K562 (cell line): Measurements from ENCODE around the gene SULT2B1. TPM values are rescaled to one million over a fixed set of nuclear protein-coding genes. Genes with fewer than 3 reads are reported as not detected.

ENCODE experiments used
- ATAC-seq: fragments of 200-7000 bp; cut with Tn5 transposase; 3 replicates; pipeline ENCODE4 v1.9.1; 2020; ENCODE audit warnings: moderate library complexity
- BruUV-seq: library from RNA; stranded (reverse); fragments of 400-500 nt; replicated peaks from 2 replicates; lab custom pipeline; 2021; lab: Mats Ljungman, UMichigan
- CTCF ChIA-PET: fragments of 300-600 bp; formaldehyde crosslinking; extraction: SDS; loops from one replicate; lab custom pipeline; 2021; ENCODE audit warnings: low intra/inter-chr PET ratio; lab: Yijun Ruan, JAX
- POLR2A ChIA-PET: fragments of 300-600, 350-650 bp; sonication (Branson Sonifier 250); formaldehyde crosslinking; extraction: SDS; loops from one replicate; lab custom pipeline; 2021; ENCODE audit warnings: antibody characterized with exemption, inconsistent platforms; lab: Yijun Ruan, JAX
- DNase-seq, 4 experiments: peaks; one replicate each; pipeline versions ENCODE4 v3.0.0 to v3.0.0-alpha.2; 2011 to 2018; ENCODE audit warnings: low spot score in 3 of 4, mixed read lengths in 3 of 4; ENCODE audit errors: extremely low read depth in 1 of 4
- FAIRE-seq: peaks from 2 replicates; lab custom pipeline; 2011; peaks lifted over from hg19 to GRCh38; lab: Jason Lieb, UNC
- H2AFZ ChIP-seq: 2 replicates; pipeline ENCODE4 v1.6.0; 2011; ENCODE audit warnings: low read depth, low read length, control low read depth, inconsistent platforms
- H3K27ac ChIP-seq: fragments of 200-600 bp; 3 replicates; pipeline ENCODE4 v1.8.0; 2011; ENCODE audit warnings: low read depth, mild to moderate bottlenecking, control low read depth, inconsistent platforms, low read length, moderate library complexity, mixed read lengths; ENCODE audit errors: extremely low read depth
- H3K27me3 ChIP-seq, 2 experiments: fragments of 300-600 bp in 1 of 2; 2 replicates in 1 of 2; 3 replicates in 1 of 2; pipeline versions ENCODE4 v1.6.0 to v1.8.0; 2011; ENCODE audit warnings: inconsistent platforms in 2 of 2, low read length in 2 of 2, mild to moderate bottlenecking in 1 of 2, mixed read lengths in 1 of 2, moderate library complexity in 1 of 2; ENCODE audit not compliant: control insufficient read depth in 2 of 2, insufficient read depth in 2 of 2
- H3K36me3 ChIP-seq: fragments of 300-600 bp; 3 replicates; pipeline ENCODE4 v1.8.0; 2011; ENCODE audit warnings: mild to moderate bottlenecking, low read length, inconsistent platforms; ENCODE audit not compliant: control insufficient read depth, insufficient read depth
- H3K4me1 ChIP-seq, 2 experiments: fragments of 200-600 bp in 1 of 2; replicated peaks in 1 of 2; 2 replicates in 1 of 2; 3 replicates in 1 of 2; pipeline versions ENCODE4 v1.5.1 to v1.8.0; 2011; ENCODE audit warnings: inconsistent platforms in 2 of 2, low read length in 2 of 2, mild to moderate bottlenecking in 1 of 2, mixed read lengths in 1 of 2, moderate library complexity in 1 of 2; ENCODE audit not compliant: control insufficient read depth in 2 of 2, insufficient read depth in 2 of 2
- H3K4me2 ChIP-seq: 2 replicates; pipeline ENCODE4 v1.6.1; 2011; ENCODE audit warnings: low read length, control low read depth, inconsistent platforms, mixed read lengths; ENCODE audit not compliant: insufficient read depth
- H3K4me3 ChIP-seq: fragments of 200-600 bp; sonication (generic), shearing (Covaris generic); 2 replicates; pipeline ENCODE4 v1.5.1; 2016; ENCODE audit warnings: control low read depth, inconsistent platforms
- H3K79me2 ChIP-seq: fragments of 200-600 bp; 3 replicates; pipeline ENCODE4 v1.8.0; 2011; ENCODE audit warnings: low read length, inconsistent platforms; ENCODE audit not compliant: control insufficient read depth, insufficient read depth
- H3K9ac ChIP-seq, 2 experiments: 2 replicates each; pipeline versions ENCODE4 v1.6.0 to v1.6.1; 2011; ENCODE audit warnings: low read depth in 2 of 2, low read length in 2 of 2, control low read depth in 1 of 2, inconsistent platforms in 1 of 2, mild to moderate bottlenecking in 1 of 2, mixed read lengths in 1 of 2; ENCODE audit not compliant: insufficient read depth in 1 of 2
- H3K9me1 ChIP-seq: one replicate; pipeline ENCODE4 v1.6.0; 2011; ENCODE audit warnings: inconsistent platforms, mild to moderate bottlenecking, low read length, moderate library complexity; ENCODE audit not compliant: control insufficient read depth, insufficient read depth
- H3K9me3 ChIP-seq: replicated peaks from 2 replicates; pipeline ENCODE4 v1.5.1; 2011; ENCODE audit warnings: low read depth, low read length, inconsistent platforms; ENCODE audit not compliant: control insufficient read depth, insufficient read depth
- H4K20me1 ChIP-seq: replicated peaks from 2 replicates; pipeline ENCODE4 v1.6.1; 2011; ENCODE audit warnings: low read length, inconsistent platforms, mixed read lengths; ENCODE audit not compliant: control insufficient read depth, insufficient read depth
- ATF3 ChIP-seq, 2 experiments: fragments of 450-650 bp in 1 of 2; sonication (generic) in 1 of 2; formaldehyde crosslinking in 1 of 2; IDR thresholded peaks in 1 of 2; conservative IDR thresholded peaks in 1 of 2; 2 replicates each; pipeline versions ENCODE4 v1.6.1 to v1.8.1; 2016 to 2023; ENCODE audit warnings: mild to moderate bottlenecking in 2 of 2, moderate library complexity in 2 of 2, inconsistent platforms in 1 of 2, missing genetic modification reagents in 1 of 2
- COPS2 ChIP-seq: fragments of 450-650 bp; conservative IDR thresholded peaks from 2 replicates; pipeline ENCODE4 v1.6.1; 2016; ENCODE audit warnings: mild to moderate bottlenecking, moderate library complexity
- CREBBP ChIP-seq: IDR thresholded peaks from one replicate; pipeline ENCODE4 v1.6.1; 2012; ENCODE audit warnings: low read depth, mild to moderate bottlenecking, control low read depth, inconsistent platforms, low read length
- CXXC5 ChIP-seq: fragments of 250-450 bp; sonication (Bioruptor Pico); IDR thresholded peaks from 2 replicates; pipeline ENCODE4 v1.8.0; 2022; ENCODE audit warnings: inconsistent platforms, mild to moderate bottlenecking, moderate library complexity
- FOSL1 ChIP-seq: fragments of 200-800 bp; sonication (Bioruptor generic); conservative IDR thresholded peaks from 2 replicates; pipeline ENCODE4 v1.6.1; 2016; ENCODE audit warnings: missing genetic modification characterization, missing compliant biosample characterization
- FOXA1 ChIP-seq: fragments of 450-650 bp; IDR thresholded peaks from 2 replicates; pipeline ENCODE4 v1.6.1; 2016; ENCODE audit warnings: mild to moderate bottlenecking, borderline replicate concordance
- FOXJ2 ChIP-seq: fragments of 200-800 bp; sonication (Bioruptor generic); IDR thresholded peaks from 2 replicates; pipeline ENCODE4 v1.6.1; 2016; ENCODE audit warnings: missing genetic modification characterization, missing compliant biosample characterization
- ILF3 ChIP-seq: fragments of 450-650 bp; IDR thresholded peaks from 2 replicates; pipeline ENCODE4 v1.6.1; 2018; ENCODE audit warnings: antibody characterized with exemption, mild to moderate bottlenecking, moderate library complexity, borderline replicate concordance
- NFE2 ChIP-seq: IDR thresholded peaks from 2 replicates; pipeline ENCODE4 v1.6.1; 2014; ENCODE audit warnings: antibody characterized with exemption, low read depth
- NFXL1 ChIP-seq: fragments of 450-650 bp; formaldehyde crosslinking; IDR thresholded peaks from 2 replicates; pipeline ENCODE4 v1.4.0; 2021; ENCODE audit warnings: mild to moderate bottlenecking
- POLR3A ChIP-seq: IDR thresholded peaks from 2 replicates; pipeline ENCODE4 v1.6.1; 2011; ENCODE audit warnings: borderline replicate concordance, mild to moderate bottlenecking, moderate library complexity; ENCODE audit not compliant: insufficient read length, insufficient read depth; ENCODE audit errors: extremely low read depth
- PYGO2 ChIP-seq: fragments of 450-650 bp; IDR thresholded peaks from 2 replicates; pipeline ENCODE4 v1.6.1; 2016; ENCODE audit warnings: mild to moderate bottlenecking, missing genetic modification characterization, moderate library complexity, missing compliant biosample characterization
- TCFL5 ChIP-seq: fragments of 250-450 bp; sonication (Bioruptor Pico); conservative IDR thresholded peaks from 2 replicates; pipeline ENCODE4 v1.6.1; 2021; ENCODE audit warnings: mild to moderate bottlenecking, moderate library complexity, matching md5 sums
- ZBTB17 ChIP-seq: fragments of 450-650 bp; formaldehyde crosslinking; IDR thresholded peaks from 2 replicates; pipeline ENCODE4 v1.4.0; 2020; ENCODE audit warnings: mild to moderate bottlenecking
- ZBTB43 ChIP-seq: sonication (generic); formaldehyde crosslinking; IDR thresholded peaks from 2 replicates; pipeline ENCODE4 v1.8.0; 2023; ENCODE audit warnings: mild to moderate bottlenecking, missing genetic modification reagents
- ZNF212 ChIP-seq: fragments of 450-650 bp; formaldehyde crosslinking; IDR thresholded peaks from 2 replicates; pipeline ENCODE4 v1.4.0; 2020; ENCODE audit warnings: mild to moderate bottlenecking
- ZNF445 ChIP-seq: fragments of 250-450 bp; sonication (Bioruptor Pico); IDR thresholded peaks from 2 replicates; pipeline ENCODE4 v1.4.0; 2020; ENCODE audit warnings: low read depth, mild to moderate bottlenecking, moderate library complexity
- ZSCAN32 ChIP-seq: fragments of 450-650 bp; formaldehyde crosslinking; IDR thresholded peaks from 2 replicates; pipeline ENCODE4 v1.4.0; 2020; ENCODE audit warnings: mild to moderate bottlenecking, moderate library complexity
- WGBS: fragments of 100-300 bp; shearing (Covaris generic); methylation state at CpG from one replicate; pipeline ENCODE4 v1.1.6; 2016; ENCODE audit warnings: low coverage, mixed read lengths; ENCODE audit not compliant: insufficient coverage; ENCODE audit errors: missing lambda C conversion rate; 5-methylcytosine and 5-hydroxymethylcytosine counted together
- in situ Hi-C: fragments of 300-500 bp; cut with MboI; formaldehyde crosslinking; loops from 4 replicates; pipeline ENCODE4 v1.15.0; 2018; ENCODE audit warnings: inconsistent platforms, mixed read lengths
- intact Hi-C: fragments of 100-400 bp; cut with micrococcal nuclease; formaldehyde crosslinking; loops from 2 replicates; pipeline ENCODE4 v1.14.2; 2022
- polyA plus RNA-seq, 8 experiments: library from polyadenylated mRNA; depleted of rRNA in 4 of 8; stranded (reverse) in 5 of 8; unstranded in 3 of 8; fragments of >200 nt; fragmentation: Nextera tagmentation in 2 of 8; fragmentation: Illumina TruSeq in 1 of 8; extraction: Ambion mirVana in 2 of 8; extraction: Trizol in 1 of 8; gene quantifications; 2 replicates each; pipeline versions ENCODE4 v1.2.1 to v1.2.3, GENCODE V29; 2011 to 2014; ENCODE audit warnings: inconsistent platforms in 1 of 8, missing spikeins in 1 of 8
- total RNA-seq, 7 experiments: library from RNA; depleted of rRNA in 6 of 7; stranded (reverse); fragments of >200 nt in 6 of 7; fragmentation: Illumina TruSeq in 2 of 7; extraction: Trizol in 2 of 7; gene quantifications; 2 replicates each; pipeline versions ENCODE4 v1.2.1 to v1.2.3, GENCODE V29; 2011 to 2021; ENCODE audit warnings: low replicate concordance in 1 of 7
- TF ChIP-seq, protein P1 (sequence below): sonication (generic); formaldehyde crosslinking; IDR thresholded peaks from 2 replicates; pipeline ENCODE4 v1.8.1; 2023; ENCODE audit warnings: mild to moderate bottlenecking, missing genetic modification reagents

SULT2B1 gene
- total and polyA plus RNA-seq, 9 of the 15 experiments (the other 6 are each of a cell fraction or from before 2014, with no cell fraction given), result 0.09 to 0.62 (median 0.22) TPM; not detected in 2

DNA sequence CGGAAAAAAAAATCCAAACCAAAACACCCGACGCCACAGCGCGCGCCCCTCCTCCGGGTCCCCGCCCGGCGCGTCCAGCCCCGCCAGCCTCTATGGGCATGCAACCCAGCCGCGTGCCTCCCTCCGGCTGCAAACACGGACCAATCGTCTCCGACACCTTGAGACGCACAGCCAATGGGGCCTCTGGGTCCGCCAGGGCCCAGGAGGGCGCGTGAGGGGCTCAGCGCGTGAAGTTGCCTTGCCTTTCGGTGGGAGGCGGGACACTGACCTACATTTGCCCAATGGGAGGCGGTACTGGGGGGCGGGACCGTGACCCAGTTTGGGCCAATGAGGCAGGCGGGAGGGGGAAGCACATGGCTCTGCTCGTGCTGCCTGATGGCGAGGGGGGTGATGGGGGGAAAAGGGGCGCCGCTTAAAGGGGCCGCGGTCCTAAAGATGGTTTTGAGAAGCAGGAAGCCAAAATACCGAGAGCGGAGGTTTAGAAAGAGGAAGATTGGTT lies 85.5 kb downstream of the SULT2B1 start:
- FAIRE-seq (peak; percentile 95), ATAC-seq (peak; percentile 78), DNase-seq (peak; percentile 81 to 99 (median 90))
- WGBS, result 1% methylated on average over 15 of the region's 38 CpGs
- no TSS peak for BruUV-seq
- POLR2A ChIA-PET, result interaction anchor here (1.0 to 1.9 kb wide), 2 partner anchors 12 to 18 kb away, joined by 3 to 9 read pairs; partner anchors contain the start of genes RPL18 and SPHK2
- H3K36me3 ChIP-seq, result no peaks in the 10 kb centered on the region
- H3K9ac ChIP-seq, result peak overlapping the region; percentile 71 to 90
- peak overlapping the region; percentile 91 for H3K27ac ChIP-seq
- H4K20me1 ChIP-seq, result 0 out of 2 replicates have a peak, but pooled peaks cover 4% of the 10 kb centered on the region
- intact Hi-C loops, result loop anchor here (1.0 kb wide), 1 partner anchor 18 kb away; the partner anchor contains the start of genes RPL18 and SPHK2
- peaks cover 27% of the 10 kb centered on the region; the same call in 2 of the 3 replicates for H3K79me2 ChIP-seq
- no peaks in the 10 kb centered on the region for H3K27me3 ChIP-seq
- H3K4me1 ChIP-seq, result peaks cover 46 to 72% of the 10 kb centered on the region in 2 experiments
- in situ Hi-C loops, result no loop called here
- CTCF ChIA-PET, result interaction anchor here (0.6 kb wide), 1 partner anchor 102 kb away, joined by 3 read pairs; no protein-coding TSS in a partner anchor
- H3K4me3 ChIP-seq, result peak overlapping the region; percentile 51
- no peaks in the 10 kb centered on the region for H3K9me3 ChIP-seq
- peak overlapping the region; percentile 100 for H3K4me2 ChIP-seq
- peaks cover 4% of the 10 kb centered on the region for H3K9me1 ChIP-seq
- H2AFZ ChIP-seq, result peak overlapping the region; percentile 69
- no peak for TF ChIP-seq PYGO2 (tag)
- peak; percentile 90 for TF ChIP-seq CXXC5
- TF ChIP-seq CREBBP, result no peak
- no peak for TF ChIP-seq NFXL1
- TF ChIP-seq ZNF445 (CRISPR knock-in tag), result no peak
- TF ChIP-seq FOSL1 (tag), result no peak
- TF ChIP-seq ATF3 (IDR thresholded peaks at IDR 0.05), result no peak
- TF ChIP-seq ATF3 (CRISPR knock-in tag; conservative IDR thresholded peaks at IDR 0.05), result 0 out of 2 replicates have a peak, but pooled peaks have one; percentile 67
- no peak for TF ChIP-seq NFE2
- no peak for TF ChIP-seq COPS2
- TF ChIP-seq FOXA1, result no peak
- TF ChIP-seq ZNF212 (CRISPR knock-in tag), result no peak
- TF ChIP-seq, protein P1, sequence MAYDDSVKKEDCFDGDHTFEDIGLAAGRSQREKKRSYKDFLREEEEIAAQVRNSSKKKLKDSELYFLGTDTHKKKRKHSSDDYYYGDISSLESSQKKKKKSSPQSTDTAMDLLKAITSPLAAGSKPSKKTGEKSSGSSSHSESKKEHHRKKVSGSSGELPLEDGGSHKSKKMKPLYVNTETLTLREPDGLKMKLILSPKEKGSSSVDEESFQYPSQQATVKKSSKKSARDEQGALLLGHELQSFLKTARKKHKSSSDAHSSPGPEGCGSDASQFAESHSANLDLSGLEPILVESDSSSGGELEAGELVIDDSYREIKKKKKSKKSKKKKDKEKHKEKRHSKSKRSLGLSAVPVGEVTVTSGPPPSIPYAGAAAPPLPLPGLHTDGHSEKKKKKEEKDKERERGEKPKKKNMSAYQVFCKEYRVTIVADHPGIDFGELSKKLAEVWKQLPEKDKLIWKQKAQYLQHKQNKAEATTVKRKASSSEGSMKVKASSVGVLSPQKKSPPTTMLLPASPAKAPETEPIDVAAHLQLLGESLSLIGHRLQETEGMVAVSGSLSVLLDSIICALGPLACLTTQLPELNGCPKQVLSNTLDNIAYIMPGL (CRISPR knock-in tag), result 0 out of 2 replicates have a peak, but pooled peaks have one; percentile 21
- TF ChIP-seq ZBTB43, result peak; percentile 87; the same call in 1 of the 2 replicates
- peak; percentile 37; the same call in 1 of the 2 replicates for TF ChIP-seq FOXJ2 (tag)
- no peak for TF ChIP-seq POLR3A
- no peak for TF ChIP-seq ZSCAN32 (CRISPR knock-in tag)
- no peak for TF ChIP-seq TCFL5
- TF ChIP-seq ZBTB17 (CRISPR knock-in tag), result peak; percentile 69
- TF ChIP-seq ILF3, result no peak
